ENCODE measurements around the gene GRIK1.
A peak's percentile ranks its signal among the peaks of the same experiment; 100 is the strongest.

Gene GRIK1

DNA sequence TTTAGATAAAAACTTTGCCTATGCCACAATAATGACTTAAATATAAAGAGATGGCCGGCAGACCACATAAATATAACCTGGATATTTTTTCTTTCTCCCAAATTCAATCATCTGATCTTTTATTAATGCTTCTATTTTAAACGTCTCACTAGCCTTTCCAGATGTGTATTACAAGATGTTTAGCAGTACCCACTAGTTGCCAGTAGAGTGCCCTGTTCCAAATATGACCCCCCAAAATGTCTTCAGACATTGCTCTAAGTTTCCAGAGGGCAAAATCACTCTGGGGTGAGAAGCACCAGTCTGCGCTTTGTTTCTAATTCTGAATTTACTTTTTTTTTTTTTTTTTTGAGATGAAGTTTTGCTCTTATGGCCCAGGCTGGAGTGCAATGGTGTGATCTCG lies 268.1 kb downstream of the GRIK1 start:
- no peak for DNase-seq (ENCODE audit: low spot score)

DNA sequence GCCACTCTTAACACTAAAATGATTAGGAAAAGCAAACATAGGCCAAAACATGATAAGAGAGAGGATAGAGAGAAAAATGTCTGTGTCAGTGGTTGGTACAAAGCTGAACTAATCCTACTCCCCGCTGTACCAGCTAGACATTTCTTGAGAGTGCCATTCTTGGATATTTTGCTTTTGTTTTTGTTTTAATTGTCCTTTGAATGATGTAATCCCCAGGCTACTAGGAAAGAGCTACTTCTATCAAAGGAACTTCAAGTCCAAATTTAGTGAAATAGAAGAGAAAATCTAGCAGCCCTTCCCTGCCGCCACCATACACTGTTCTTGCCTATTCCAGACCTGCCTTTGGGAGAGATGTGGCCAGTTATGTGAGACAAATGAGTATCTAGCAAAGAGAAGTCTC lies 269.6 kb downstream of the GRIK1 start:
- DNase-seq (ENCODE audit: low spot score), result no peak

- DNase-seq (ENCODE audit: low spot score), result no peak
These were observed 270.4 kb downstream of the GRIK1 start for GRCh38 chr21:29669416-29669815.

DNA sequence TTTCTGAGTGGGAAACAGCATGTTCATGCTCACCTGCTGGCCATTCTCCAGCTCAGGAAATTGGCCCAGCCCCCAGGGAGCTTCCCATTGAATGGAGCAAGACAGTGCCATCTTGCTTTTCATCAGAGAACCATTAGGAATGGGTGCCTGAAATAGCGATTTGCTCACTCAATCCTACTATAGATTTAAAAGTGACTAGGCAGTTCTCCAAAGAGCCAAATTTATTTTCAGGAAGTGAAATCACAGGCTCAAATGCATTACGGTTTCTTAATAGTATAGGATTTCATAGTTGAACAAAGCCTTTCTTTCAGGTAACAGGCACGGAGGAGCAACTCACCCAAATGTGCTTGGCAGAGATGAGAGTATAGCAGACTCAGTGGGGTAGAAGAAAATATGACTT lies 272.1 kb downstream of the GRIK1 start:
- no peak for DNase-seq (ENCODE audit: low spot score)

DNA sequence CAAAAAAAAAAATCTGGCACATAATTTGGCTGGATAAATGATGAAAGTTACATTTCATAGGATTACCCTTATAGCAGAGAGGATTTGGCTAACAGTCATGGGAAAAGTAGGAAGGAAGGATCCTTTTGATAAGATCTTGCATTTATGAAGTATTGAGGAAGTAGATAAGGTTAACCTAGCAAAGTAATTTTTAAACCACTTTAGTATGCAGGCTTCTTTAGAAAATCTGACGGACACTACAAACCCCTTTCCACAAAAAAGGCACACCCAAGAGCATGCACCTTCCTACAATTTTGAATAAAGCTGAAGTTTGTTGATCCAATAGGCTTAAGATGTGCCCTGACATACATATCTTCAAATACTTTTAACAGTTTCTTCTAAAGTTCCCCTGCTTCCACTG lies 275.2 kb downstream of the GRIK1 start:
- no peak for DNase-seq (ENCODE audit: low spot score)

GRCh38 chr21:29661672-29662442 lies 277.9 kb downstream of the GRIK1 start:
- no peak for DNase-seq (ENCODE audit: low spot score)

GRCh38 chr21:29660047-29660720 lies 279.6 kb downstream of the GRIK1 start:
- no peak for DNase-seq (ENCODE audit: low spot score)

GRCh38 chr21:29658934-29659203 lies 280.9 kb downstream of the GRIK1 start:
- DNase-seq (ENCODE audit: low spot score), result no peak

DNA sequence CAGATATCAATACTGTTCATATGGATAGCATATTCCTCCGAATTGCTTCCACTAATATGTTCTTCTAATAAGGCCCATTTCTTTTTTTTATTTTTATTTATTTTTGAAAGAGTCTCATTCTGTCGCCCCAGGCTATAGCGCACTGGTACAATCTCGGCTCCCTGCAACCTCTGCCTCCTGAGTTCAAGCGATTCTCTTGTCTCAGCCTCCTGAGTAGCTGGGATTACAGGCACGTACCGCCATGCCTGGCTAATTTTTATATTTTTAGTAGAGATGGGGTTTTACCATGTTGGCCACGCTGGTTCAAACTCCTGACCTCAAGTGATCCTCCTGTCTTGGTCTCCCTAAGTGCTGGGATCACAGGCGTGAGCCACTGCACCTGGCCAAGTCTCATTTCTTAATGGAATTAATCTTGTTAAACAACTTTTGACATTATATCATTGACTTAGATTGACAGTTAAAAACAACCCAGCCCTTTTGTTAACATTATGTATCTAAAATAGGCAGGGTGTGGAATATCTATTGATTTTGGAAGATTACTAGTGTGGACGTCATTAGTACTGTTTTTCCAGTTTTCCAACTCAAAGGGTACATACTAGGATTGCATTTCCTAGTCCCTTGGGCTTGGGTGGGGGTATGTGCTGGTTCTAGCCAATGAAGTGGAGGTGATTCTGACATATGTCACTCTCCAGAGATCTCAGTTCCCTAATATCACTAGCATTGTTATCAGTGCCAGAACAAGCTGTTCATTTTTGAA lies 281.4 kb downstream of the GRIK1 start:
- no peak for DNase-seq (ENCODE audit: low spot score)

- no peak for DNase-seq (ENCODE audit: low spot score)
These were observed 282.4 kb downstream of the GRIK1 start for GRCh38 chr21:29657240-29657989.

DNA sequence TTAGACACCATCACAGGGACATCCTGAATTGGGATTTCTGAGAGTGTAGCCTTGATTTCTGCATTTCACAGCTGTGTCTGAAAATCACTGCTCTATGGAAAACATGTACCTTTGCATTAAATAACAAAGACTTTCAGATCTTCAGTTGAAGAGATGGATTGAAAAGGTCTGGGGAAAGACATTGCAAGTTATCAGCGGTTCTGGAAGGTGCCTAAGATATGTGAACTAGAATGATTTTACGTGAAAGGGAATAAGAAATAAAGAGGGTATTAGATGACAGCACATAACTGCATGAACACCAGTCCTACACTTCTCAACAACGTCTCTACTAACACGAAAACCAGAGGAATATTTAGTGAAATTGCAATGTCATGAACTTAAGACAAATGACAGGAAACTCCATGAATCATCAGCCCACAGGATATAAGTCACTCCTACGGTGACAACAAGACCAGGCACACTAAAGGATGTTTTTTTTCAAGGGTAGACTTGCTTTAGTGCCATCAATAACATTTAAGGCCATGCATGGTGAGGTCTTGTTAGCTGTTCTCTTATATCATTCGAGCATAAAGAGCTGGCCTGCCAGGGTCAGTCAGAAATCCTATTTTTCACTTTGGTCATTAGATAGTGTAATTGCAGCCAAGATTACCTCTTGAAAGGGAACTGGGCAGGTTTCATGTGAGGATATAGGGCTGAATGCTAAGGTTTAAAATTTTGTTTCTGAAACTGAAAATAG lies 283.1 kb downstream of the GRIK1 start:
- no peak for DNase-seq (ENCODE audit: low spot score)

- DNase-seq (ENCODE audit: low spot score), result no peak
These were observed 284.2 kb downstream of the GRIK1 start for GRCh38 chr21:29655577-29655976.

GRCh38 chr21:29654855-29655254 lies 284.9 kb downstream of the GRIK1 start:
- DNase-seq (ENCODE audit: low spot score), result no peak

DNA sequence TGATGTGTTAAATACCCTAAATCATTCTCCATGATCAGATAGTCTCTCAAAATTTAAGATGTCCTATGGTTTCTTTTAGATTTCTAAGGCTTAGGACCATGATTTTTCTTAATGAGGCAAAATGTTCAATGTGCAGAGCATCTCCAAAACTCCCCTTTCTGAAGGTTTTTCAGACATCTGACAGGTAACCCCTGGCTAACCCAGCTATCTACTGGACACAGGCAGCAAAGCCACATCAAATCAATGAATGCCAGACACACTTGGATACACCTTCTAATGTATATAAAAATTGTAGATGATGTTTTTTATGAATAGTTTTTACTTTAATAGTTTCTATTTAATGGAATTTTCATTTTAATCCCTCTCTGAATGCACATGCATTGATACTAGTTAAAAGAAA lies 285.6 kb downstream of the GRIK1 start:
- no peak for DNase-seq (ENCODE audit: low spot score)

DNA sequence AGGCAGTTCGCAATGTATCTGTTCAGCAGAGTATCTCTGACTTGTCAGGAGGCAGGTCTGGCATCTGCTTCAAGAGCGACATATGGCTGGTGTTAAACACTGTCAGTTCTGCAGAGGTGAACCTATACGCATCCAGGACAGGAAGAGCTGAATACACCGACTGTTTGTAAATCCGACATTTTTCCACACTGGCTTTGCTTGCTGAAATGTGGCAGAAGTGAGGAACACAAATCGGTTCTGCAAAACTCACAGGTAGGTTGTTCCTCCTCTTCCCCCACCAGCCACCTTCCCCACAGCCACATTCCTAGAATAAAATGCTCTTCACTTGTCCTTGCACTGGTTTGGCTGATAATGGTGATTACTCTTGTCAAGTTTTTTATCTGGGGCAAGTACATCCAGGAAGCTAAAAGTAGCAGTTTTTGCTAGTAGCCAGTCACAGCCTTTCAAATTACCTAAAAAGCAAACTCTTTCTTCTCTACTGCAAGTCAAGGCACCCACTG lies 289.2 kb downstream of the GRIK1 start:
- no peak for DNase-seq (ENCODE audit: low spot score)

- peak; percentile 20 for DNase-seq (ENCODE audit: low spot score)
These were observed 290.4 kb downstream of the GRIK1 start for GRCh38 chr21:29649406-29649814.

GRCh38 chr21:29648710-29649240 lies 291.0 kb downstream of the GRIK1 start:
- no peak for DNase-seq (ENCODE audit: low spot score)

DNA sequence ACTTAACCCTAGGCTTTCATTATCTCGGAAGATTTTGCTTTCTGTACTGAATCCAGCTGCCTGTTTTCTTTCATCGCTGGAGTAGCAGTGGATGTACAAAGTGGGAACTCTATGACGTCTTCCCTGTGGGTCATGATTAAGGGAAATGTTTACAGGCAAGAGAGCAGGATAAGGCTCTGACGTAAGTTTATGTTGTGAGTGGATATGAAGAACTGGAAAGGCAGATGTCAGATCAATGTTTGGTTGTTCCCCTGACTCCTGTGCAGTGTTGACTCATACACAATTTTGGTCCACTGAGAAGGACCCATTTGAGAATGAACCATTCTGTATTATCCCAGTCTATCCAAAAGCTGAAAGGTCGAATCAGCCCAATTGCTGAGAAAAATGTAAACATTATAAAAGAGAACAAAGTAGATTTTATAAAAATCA lies 292.4 kb downstream of the GRIK1 start:
- no peak for DNase-seq (ENCODE audit: low spot score)

DNA sequence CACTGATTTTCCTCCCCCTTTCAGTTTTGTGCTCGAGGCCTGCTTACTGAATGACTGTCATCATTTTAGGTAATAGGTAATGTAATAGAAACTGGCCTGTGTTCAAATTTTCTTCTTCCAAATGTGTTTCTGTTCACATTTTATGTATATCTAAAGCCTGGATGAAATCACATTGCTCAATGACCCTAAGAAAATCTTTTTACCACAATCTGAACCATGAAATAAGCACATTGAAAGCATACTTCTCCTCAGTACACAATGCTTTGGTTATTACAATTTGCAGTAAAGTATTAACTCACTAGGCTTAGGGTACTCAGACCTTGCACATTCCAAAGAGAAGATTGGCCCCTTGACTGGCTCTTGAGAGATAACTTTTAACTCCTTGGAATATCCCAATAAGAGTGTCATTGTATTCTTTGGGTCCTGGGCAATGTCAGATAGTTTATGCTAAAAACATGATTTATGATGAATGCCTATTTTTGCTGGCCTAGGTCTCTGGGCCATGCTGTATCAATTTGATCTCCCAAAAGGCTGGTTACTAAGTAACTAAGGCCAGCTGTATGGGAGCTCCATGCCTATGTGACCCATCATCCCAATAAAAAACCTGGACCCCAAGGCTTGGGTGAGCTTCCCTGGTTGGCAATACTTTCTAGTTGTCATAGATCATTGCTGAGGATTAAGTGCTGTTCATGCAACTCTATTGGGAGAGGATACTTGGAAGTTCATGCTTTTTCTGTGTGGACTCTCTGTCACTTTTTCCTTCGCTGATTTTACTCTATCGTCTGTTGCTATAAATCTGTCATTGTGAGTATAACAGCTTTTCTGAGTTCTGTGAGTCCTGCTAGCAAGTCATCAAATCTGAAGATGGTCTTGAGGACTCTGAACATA lies 293.9 kb downstream of the GRIK1 start:
- DNase-seq (ENCODE audit: low spot score), result no peak

GRCh38 chr21:29643289-29643688 lies 296.5 kb downstream of the GRIK1 start:
- DNase-seq (ENCODE audit: low spot score), result no peak
